ENCODE results near the gene SLC35F2.
"Not testable (repeated sequence)": the region's sequence is repeated elsewhere in the genome, so short reads cannot be mapped to it uniquely, and the experiment has no call there.

The SLC35F2 gene, protein sequence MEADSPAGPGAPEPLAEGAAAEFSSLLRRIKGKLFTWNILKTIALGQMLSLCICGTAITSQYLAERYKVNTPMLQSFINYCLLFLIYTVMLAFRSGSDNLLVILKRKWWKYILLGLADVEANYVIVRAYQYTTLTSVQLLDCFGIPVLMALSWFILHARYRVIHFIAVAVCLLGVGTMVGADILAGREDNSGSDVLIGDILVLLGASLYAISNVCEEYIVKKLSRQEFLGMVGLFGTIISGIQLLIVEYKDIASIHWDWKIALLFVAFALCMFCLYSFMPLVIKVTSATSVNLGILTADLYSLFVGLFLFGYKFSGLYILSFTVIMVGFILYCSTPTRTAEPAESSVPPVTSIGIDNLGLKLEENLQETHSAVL

DNA sequence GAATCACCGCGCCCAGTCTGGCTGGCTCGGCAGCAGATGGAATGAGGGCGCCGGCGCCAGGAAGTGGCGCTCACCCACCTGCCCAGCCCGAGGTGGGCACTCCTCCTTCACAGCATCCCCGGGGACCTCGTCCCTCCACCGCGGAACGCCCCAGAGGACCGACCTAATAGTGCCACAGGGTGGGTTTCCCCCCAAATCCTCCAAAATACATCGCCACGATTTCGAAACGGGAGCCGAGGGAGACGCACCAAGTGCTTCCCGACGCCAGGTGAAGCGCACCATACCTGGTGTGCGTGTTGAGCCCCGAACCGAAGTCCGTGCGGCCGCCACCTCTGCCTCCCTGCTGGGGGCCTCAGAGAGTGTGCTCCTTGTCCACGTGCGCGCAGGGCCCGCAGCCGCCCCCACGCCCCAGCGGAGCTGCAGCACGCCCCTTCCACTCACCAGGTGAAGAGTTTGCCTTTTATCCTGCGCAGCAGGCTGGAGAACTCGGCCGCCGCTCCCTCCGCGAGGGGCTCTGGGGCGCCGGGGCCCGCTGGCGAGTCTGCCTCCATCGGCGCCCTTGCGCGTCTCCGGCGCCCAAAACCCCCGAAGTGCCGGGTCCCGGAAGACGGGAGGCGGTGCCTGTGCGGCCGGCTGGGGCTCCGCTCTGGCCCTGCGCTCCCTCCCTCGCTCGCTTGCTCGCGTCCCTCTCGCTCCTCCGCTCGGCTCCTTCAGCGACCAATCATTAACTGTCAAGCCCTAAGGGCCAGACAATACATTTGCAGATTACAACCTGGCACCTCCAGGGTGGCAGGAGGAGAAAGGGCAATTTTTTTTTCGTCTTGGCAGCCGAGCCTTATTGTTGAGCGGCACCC, at the start of gene SLC35F2:
SLC35F2 (minus strand) TSS at position 571 of the 854 bp plus-strand sequence; CDS start at position 551, 20 bp downstream.
- peak; percentile 79 for DNase-seq

DNA sequence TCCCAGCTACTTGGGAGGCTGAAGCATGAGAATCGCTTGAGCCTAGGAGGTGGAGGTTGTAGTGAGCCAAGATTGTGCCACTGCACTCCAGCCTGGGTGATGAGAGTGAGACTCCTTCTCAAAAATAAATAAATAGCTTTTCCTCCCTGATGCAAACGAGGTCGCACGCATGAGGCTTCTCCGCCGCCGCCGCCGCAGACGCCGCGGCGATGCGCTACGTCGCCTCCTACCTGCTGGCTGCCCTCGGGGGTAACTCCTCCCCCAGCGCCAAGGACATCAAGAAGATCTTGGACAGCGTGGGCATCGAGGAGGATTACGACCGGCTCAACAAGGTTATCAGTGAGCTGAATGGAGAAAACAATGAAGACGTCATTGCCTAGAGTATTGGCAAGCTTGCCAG, 49.6 kb upstream of the SLC35F2 start:
- no peak for DNase-seq

DNA sequence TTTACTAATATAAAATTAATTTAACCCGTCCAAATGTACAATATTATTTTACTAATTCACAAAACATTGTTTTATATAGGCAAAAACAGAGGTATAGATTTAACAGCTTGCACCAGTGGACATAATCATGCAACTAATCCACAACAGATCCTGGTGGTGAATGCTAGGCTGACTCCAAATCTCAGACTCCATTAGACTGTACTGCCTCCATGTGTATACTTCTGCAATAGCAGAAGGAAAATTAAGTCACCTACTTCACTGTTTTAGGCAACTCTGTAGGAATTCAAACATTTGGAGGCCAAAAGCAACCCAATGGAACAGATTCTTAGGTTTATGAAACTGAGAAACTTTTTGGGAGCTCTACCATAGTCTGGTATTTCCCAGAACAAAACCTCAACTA, 39.7 kb upstream of the SLC35F2 start:
- peak; percentile 37 for DNase-seq

DNA sequence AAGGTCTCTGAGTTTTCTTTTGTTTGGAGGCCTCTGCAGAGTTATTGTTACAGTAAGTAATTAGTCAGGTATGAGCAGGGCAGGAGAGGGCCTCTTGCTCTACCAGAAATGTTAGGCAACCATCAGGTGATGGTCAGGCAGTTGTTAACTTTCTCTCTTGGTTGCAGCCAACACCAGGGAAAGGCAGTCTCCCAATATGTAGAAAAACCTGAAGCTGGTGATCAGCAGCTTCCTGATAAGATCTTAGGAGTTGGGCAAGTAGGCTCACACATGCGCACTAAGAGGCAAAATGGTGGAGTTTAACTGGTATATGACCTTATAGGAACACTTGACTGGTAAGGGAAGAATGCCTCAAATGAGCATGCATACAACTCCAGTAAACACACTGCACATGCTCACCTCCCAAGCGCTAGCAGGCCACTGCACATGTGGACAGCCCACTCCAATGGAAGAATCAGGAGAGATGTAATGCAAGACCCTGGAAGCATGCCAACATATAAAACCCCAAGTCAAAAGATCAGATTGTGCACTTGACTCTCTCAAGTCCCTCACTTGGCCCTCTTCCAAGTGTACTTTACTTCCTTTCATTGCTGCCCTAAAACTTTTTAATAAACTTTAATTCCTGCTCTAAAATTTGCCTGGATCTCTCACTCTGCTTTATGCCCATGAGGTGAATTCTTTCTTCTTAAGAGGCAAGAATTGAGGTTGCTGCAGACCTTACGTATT, 23.7 kb upstream of the SLC35F2 start:
- no peak for DNase-seq

DNA sequence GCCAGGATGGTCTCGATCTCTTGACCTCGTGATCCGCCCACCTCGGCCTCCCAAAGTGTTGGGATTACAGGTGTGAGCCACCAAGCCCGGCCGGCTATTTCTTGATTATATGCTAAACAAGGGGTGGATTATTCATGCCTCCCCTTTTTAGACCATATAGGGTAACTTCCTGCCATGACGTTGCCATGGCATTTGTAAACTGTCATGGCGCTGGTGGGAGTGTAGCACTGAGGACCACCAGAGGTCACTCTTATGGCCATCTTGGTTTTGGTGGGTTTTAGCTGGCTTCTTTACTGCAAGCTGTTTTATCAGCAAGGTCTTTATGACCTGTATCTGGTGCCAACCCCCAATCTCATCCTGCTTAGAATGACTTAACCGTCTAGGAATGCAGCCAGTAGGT, 22.9 kb upstream of the SLC35F2 start:
- not testable (repeated sequence) for DNase-seq

DNA sequence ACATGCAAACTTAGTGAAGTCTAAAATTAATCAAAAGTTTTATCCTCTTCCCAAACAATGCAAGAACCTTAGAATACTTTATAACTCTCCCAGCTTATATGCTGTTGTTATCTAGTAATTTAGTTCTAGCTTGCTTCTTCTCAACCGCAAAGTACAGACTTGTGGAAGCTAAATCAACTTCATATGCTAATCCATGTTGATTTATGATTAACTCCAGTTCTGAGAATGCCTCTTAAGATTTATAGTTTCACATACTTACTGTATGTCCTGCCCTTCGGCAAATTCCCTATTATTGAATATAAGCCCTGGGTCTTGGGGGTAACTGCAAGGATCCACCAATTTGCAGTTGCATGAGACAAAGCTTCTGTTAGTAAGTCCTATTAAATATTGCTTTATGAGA, 17.6 kb upstream of the SLC35F2 start:
- no peak for DNase-seq

DNA sequence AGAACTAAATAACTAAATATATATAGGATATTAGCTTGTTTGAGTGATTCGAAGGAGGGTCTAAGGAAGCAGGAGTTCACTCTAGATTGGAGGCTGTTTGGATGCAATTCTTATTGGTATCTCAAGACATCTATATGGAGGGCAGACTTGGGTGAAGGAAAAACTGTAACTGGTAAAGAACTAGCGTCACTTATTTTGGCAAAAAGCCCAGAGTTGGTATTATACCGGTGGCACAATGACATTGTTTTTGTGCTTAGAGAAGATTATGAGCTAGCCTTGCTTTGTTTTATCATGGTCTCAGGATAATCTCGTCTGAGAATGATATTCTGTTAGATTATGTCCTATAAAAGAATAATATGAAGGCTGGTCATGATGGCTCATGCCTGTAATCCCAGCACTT, 6.0 kb upstream of the SLC35F2 start:
- no peak for DNase-seq

DNA sequence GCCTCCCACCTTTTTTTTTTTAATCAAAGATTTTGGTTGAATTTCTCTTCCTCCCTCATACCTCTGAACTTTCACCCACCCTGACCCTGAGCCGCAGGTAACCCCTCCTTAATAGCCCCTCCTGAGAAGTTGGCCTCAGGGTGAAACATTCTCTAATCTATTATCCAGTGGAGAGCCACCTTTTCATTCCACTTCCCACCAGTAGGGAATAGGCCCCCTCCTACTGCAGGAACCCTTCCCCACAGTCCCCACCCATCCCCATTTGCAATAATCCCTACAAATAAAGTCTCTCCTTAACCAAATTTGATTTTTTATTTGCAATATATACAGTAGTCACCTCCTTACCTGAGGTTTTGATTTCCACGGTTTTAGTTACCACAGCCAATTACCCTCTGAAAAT, 2.1 kb upstream of the SLC35F2 start:
- DNase-seq: no peak

DNA sequence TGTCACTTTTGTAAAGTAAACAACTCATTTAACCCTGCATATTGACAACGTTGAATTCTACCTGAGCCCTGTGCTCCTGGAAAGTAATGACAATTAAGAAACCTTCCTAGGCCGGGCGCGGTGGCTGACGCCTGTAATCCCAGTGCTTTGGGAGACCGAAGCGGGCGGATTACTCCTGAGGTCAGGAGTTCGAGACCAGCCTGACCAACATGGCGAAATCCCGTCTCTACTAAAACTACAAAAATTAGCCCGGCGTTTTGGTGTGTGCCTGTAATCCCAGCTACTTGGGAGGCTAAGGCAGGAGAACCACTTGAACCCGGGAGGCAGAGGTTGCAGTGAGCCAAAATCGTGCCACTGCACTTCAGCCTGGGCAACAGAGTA, 1.6 kb upstream of the SLC35F2 start:
- DNase-seq: not testable (repeated sequence)

DNA sequence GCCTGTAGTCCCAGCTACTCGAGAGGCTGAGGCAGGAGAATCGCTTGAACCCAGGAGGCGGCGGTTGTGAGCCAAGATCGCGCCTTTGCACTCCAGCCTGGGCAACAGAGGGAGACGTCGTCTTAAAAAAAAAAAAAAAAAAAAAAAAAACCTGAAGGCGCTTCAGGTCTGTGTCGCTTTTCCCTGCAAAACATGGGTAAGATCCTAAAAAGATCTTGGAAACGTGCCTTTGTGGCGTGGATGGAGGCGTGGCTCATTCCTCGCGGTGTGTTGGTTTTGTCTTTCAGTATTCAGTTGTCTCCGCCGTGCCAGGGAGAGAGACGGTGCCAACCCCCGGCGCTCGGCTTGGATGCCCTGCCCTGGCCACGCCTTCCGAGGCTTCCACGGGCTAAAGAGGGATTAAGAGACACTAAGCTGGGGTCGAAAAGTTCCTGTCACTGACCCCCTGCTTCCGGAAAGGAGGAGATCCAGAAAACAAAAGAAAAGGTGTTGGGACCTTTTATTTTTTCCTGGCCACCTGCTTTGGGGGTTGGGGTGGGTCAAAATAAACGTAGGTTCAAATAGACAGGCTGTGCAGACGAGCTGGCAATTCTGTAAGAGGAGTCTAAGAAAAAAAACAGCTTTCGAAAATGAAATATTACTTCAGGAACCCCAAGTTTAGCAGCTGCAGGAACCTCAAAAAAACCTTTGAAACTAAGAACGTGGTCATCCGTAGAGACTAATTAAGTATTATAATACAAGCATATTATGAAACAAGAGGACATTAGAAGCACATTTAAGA, 1.1 kb upstream of the SLC35F2 start:
- DNase-seq: peak; percentile 27

DNA sequence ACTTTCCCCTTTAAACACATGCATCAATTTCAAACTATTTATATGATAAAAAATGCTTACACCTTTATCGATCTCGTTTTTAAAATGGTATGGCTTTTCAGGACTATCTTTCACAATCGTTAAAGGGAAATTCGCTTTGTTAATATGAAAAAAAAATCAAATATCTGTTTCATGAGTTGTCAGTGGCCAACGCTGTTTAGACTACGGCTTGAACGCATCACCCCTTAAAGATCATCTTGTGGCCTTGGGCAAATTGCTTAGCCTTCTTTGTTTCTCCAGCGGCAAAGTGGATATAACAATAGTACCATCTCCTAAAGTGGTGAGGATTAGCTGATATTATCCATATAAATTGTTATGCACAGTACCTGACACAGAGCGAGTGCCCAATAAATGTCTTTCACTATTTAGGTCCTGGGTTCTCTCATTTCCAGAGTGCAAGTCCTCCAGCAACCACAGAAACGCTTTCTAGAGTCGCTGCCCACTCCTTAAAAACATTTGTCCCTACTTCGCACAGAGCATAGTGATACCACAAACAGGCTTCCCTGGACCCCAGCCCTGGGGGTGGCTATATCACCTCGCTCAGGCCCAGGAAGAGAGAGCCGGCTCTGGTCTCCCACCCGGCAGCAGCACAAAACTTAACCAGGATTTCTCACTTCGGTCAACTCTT, 904 bp downstream of the SLC35F2 start:
- DNase-seq: no peak

DNA sequence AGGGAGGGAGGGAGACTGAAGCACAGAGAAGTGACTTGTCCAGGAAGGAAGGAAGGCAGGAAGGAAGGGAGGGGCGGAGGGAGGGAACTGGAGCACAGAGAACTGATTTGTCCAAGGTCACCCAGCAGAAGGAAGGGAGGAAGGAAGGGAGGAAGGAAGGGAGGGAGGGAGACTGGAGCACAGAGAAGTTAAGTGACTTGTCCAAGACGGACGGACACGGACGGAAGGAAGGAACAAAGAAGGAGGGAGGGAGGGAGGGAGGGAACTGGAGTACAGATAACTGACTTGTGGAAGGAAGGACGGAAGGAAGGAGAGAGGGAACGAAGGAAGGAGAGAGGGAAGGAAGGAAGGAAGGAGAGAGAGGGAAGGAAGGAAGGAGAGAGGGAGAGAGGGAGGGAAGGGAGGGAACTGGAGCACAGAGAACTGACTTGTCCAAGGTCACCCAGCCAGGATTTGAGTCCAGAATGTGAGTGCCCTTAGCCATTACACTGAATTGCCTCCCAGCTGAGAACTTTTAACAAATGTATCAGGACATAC, 1.5 kb downstream of the SLC35F2 start:
- no peak for DNase-seq

DNA sequence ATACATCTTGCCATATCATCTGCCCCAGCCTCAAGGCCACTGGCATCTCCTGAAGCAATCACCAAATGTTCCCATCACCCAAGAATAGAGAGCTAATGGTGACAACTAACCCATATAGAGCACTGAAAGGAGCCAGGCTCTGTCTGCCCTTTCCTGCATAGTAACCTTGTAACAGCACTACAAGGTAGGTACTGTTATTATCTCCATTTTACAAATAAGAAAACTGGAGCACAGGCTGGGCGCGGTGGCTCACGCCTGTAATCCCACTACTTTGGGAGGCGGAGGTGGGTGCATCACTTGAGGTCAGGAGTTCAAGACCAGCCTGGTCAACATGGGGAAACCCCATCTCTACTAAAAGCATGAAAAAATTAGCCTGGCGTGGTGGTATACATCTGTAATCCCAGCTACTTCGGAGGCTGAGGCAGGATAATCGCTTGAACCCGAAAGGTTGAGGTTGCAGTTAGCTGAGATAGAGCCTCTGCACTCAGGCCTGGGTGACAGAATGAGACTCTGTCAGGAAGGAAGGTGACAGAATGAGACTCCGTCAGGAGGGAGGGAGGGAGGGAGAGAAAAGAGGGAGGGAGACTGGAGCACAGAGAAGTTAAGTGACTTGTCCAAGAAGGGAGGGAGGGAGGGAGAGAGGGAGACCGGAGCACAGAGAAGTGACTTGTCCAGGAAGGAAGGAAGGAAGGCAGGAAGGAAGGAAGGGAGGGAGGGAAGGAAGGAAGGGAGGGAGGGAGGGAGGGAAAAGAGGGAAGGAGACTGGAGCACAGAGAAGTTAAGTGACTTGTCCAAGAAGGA, 2.2 kb downstream of the SLC35F2 start:
- DNase-seq: no peak

DNA sequence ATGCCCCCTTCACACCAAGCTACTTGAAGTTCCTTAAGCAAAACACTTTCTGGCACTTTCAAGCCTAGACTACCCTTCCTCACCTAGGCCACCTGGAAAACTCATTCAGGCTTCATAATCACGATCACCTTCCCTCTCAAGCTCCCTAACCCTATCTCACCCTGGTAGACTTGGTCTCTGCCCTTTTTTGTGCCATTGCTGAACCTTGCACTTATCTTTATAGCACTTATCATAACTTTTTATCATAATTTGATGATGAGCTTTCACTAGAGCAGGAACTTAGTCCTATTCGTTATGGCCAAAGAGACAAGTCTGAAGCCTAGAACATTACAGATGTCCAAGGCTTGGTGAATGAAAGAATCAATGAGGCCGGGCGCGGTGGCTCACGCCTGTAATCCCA, 5.5 kb downstream of the SLC35F2 start:
- DNase-seq: no peak

DNA sequence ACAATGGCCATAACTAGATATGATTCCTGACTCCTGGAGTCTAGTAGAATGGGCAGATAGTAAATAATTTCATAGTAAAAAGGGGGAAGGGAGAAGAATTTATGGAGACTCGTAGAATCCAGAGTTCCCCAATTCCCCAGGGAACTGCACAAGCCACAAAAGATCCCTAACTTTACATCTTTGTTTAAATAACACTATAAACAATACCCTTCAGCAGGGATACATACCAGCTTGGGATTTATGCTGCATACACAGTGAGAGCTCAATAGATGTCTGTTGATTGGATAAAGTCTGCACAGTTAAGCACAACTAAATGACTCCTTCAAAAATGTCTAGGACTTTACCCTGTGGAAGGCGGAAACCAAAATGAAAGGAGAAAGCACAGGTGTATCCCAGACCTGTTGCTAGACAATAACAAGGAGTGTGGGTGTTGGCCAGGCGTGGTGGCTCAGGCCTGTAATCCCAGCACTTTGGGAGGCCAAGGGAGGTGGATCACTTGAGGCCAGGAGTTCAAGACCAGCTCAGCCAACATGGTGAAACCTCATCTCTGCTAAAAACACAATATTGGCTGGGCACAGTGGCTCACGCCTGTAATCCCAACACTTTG, 6.8 kb downstream of the SLC35F2 start:
- DNase-seq: no peak

DNA sequence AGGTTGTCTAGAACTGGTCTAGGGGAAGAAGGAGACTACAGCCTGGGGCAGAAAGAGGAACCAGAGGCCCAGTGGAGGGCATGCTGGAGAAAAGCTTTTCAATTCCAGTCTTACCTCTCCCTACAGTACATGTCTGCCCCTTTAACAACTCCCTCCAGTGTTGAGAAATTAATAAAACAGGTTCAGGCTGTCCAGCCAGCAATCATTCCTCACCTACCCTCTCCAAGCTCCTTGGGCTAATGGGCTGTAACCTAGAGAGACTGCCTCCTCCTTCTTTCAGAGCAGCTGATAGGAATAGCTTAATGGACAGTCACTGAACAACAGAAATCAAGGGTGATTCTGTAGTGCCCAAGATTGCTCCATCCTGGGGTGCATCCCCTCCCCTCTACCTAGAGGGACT, 8.8 kb downstream of the SLC35F2 start:
- DNase-seq: no peak

DNA sequence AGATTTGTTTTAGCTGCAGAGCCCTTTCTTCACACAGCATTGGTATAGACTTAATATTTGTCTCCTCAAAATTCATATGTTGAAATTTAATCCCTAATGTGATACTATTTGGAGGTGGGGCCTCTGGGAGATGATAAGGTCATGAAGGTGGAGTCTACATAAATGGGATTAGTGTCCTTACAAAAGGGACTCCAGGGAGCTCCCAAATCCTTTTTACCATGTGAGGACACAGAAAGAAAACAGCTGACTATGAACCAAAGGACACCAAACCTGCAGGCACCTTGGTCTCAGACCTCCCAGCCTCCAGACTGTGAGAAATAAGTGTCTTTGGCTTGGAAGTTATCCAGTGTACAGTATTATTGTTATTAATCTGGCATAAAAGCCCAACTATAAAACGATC, 10.2 kb downstream of the SLC35F2 start:
- DNase-seq: no peak

DNA sequence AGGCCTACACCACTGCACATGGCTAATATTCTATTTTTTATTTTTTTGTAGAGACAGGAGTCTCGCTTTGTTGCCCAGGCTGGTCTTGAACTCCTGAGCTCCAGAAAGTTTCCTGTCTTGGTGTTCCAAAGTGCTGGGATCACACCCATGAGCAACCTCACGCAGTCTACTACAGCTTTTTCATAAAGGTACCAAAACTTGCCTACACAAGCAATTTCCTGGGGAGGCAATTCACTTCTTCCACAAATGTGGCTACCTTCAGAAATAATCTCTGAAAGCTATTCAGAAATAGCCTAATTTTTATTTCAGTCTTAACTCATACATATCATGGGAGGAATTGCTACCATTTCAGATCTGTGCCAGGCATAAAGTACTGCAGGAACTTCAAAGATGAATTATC, 11.4 kb downstream of the SLC35F2 start:
- DNase-seq: no peak

DNA sequence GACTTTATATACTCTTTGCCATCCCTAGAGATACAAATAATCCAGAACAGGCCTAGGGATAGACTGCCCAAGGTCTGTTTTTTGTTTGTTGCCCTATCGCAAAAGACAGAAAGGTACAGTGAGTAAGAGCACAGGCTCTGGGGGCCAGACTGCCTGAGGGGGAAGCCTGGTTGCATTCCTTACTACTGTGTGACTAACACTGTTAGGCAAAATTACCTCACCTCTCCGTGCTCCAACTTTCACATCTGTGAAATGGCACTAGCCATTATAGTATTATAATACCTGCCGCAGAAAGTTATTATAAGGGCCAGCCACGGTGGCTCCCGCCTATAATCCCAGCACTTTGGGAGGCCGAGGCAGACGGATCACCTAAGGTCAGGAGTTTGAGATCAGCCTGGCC, 14.5 kb downstream of the SLC35F2 start:
- no peak for DNase-seq

DNA sequence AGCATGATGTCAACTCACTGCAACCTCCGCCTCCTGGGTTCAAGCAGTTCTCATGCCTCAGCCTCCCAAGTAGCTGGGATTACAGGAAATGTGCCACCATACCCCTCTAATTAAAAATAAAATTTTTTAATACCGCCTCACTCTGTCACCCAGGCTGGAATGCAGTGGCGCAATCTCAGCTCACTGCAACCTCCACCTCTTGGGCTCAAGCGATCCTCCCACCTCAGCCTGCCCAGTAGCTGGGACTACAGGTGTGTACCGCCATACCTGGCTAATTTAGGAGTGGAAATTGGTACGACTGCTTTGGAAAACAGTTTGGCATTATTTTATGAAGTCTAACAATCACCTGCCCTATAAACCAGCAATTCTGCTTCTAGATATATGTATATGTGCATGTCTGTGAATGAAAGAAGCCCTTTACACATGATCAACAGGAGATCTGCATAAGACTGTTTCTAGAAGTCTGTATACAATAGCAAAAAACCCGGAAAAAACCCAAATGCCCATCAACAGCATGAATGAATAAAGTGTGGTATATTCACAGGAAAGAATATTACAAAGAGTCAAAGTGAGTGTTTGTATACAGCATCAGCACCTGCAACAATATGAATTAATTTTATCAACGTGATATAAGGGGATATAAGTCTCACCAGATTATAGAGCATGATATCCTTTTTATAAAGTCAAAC, 16.0 kb downstream of the SLC35F2 start:
- DNase-seq: no peak

Measured in NCI-H446 treated with DMSO at 0.1 percent for 48 hours (cell line).